SK-N-MC (cell line): ENCODE results near the gene C17orf75.

Source experiments
- DNase-seq: peaks from one replicate; pipeline ENCODE4 v3.0.0-alpha.2; 2011; ENCODE audit warnings: low read depth, low spot score
- H3K27ac ChIP-seq: fragments of 200-600 bp; sonication (generic); 2 replicates; pipeline ENCODE4 v1.5.1; 2016; ENCODE audit warnings: mixed run types
- H3K36me3 ChIP-seq: fragments of 200-600 bp; sonication (generic); 2 replicates; pipeline ENCODE4 v1.6.1; 2017; ENCODE audit warnings: antibody characterized with exemption, low read length, mixed read lengths; ENCODE audit not compliant: insufficient read depth
- H3K4me3 ChIP-seq: fragments of 200-600 bp; sonication (generic); 2 replicates; pipeline ENCODE4 v1.5.1; 2016
- H3K9ac ChIP-seq: fragments of 200-600 bp; sonication (generic); 2 replicates; pipeline ENCODE4 v1.8.0; 2017; ENCODE audit warnings: mixed run types, mixed read lengths; ENCODE audit not compliant: insufficient read length
- H3K9me3 ChIP-seq: fragments of 200-600 bp; sonication (generic); 2 replicates; pipeline ENCODE4 v1.6.1; 2017; ENCODE audit warnings: low read depth, mild to moderate bottlenecking, antibody characterized with exemption, low read length, moderate library complexity, mixed read lengths
- EZH2 ChIP-seq: fragments of 200-600 bp; sonication (generic); IDR thresholded peaks from one replicate; pipeline ENCODE4 v1.6.1; 2017; ENCODE audit warnings: antibody characterized with exemption
- FOXP2 ChIP-seq: optimal IDR thresholded peaks from 2 replicates; pipeline ENCODE3; 2011; ENCODE audit warnings: mild to moderate bottlenecking, moderate library complexity; ENCODE audit not compliant: insufficient read depth; ENCODE audit errors: extremely low read length, control extremely low read depth
- POLR2AphosphoS5 ChIP-seq: IDR thresholded peaks from 2 replicates; pipeline ENCODE4 v1.6.1; 2012; ENCODE audit warnings: mild to moderate bottlenecking, low read depth, low read length, borderline replicate concordance

C17orf75 gene

DNA sequence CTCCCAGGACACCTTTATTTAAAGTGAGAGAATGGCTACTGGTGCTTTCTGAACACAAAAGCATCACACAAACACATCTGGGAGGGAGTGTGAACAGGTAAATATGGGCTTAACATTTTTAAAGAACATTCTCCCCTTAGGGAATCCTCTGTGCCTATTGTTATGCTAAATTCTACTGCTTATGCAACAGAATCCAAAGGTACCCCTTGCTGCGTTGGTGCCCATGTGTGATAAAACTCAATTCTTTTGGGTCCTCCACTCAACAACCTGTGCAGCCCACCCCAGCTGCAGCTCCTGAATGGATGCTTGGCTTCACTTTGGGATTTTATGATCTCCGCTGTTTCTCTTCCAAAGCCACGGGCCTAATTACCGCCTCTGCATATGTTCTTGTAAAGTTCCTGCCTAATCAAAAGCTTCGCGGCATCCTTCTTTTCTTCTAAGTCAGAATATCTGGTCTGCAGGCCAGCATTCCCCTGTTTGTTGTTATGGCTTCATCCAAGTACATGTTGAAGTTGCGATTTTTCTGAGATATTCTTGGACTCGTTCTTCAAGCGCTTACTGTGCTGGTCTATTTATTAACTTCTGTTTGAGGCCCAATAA lies 52.4 kb downstream of the C17orf75 start:
- Histone ChIP-seq H3K9ac (no peak overlapping the region), H3K4me3 (no peak overlapping the region), H3K9me3 (no peaks in the 10 kb centered on the region), H3K27ac (no peak overlapping the region), H3K36me3 (no peaks in the 10 kb centered on the region)
- no peak for DNase-seq
- TF ChIP-seq POLR2AphosphoS5 (no peak), FOXP2 (no peak), EZH2 (no peak)

DNA sequence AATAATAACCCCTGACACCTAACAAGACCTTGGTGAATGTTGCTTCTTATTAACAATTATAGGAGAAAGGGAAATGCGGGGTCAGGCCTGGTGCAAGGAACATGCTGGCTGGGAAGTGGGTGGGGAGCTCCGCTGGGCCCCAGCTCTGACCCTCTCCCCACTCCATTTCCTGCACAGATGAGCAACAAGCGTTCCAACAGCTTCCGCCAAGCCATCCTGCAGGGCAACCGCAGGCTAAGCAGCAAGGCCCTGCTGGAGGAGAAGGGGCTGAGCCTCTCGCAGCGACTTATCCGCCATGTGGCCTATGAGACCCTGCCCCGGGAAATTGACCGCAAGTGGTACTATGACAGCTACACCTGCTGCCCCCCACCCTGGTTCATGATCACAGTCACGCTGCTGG lies 53.4 kb downstream of the C17orf75 start:
- H3K27ac ChIP-seq: no peak overlapping the region
- no peaks in the 10 kb centered on the region for H3K36me3 ChIP-seq
- DNase-seq: no peak
- TF ChIP-seq FOXP2: no peak
- no peak for TF ChIP-seq EZH2
- TF ChIP-seq POLR2AphosphoS5: no peak
- H3K9ac ChIP-seq: no peak overlapping the region
- no peak overlapping the region for H3K4me3 ChIP-seq
- H3K9me3 ChIP-seq: no peaks in the 10 kb centered on the region

DNA sequence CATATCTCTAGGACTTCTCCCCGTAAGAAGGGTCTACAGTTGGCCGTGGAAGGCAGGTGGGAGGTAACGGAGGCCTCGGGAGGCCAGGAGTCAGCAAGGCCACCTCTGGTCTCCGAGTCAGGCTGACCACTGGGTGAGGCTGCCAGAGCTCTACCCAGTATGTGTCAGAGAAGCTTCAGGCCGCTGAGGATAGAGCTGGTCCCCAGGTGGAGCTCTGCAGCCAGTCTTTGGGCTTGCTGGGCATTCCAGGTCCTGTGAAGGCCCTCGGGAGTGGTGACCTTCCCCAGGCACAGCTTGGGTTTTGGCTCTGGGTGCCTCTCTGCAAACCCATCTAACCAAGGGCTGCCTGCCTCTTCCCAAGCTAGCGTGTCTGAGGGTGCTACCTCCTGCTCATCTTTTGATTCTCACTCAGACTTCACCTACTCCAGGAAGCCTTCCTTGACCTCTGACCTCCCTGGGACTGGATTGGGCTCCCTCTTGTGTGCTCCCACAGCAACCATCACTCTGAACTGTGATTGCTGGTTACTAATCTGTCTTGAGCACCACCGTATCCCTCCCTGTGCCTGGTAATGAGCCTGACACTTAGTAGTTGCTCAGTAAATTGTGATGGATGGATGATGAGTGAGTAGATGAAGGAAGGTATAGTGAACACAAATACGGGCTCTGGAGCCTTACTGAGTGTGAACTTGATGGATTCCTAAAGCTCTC lies 54.0 kb downstream of the C17orf75 start:
- H3K36me3 ChIP-seq: no peaks in the 10 kb centered on the region
- H3K9me3 ChIP-seq: no peaks in the 10 kb centered on the region
- DNase-seq: no peak
- no peak overlapping the region for H3K4me3 ChIP-seq
- H3K27ac ChIP-seq: no peak overlapping the region
- TF ChIP-seq EZH2: no peak
- no peak for TF ChIP-seq POLR2AphosphoS5
- no peak for TF ChIP-seq FOXP2
- no peak overlapping the region for H3K9ac ChIP-seq

DNA sequence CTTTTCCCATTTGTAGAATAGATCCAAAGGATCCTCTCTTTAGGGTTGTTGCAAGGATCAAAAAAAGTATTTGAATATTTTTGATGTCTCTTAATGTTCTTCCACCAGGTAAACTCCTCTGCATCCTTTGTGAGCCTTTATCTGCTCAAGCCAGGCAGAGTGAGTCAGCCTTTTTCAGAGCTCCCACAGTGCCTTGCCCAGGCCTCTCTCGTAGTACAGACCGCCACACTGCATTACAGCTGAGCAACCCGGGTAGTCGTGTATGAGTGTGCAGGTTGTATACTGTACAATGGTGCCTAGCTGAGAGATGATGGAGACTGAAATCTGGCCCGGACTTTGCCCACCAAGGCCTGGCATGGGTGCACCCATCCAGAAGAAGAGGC lies 55.5 kb downstream of the C17orf75 start:
- no peaks in the 10 kb centered on the region for H3K9me3 ChIP-seq
- no peak overlapping the region for H3K27ac ChIP-seq
- no peak overlapping the region for H3K9ac ChIP-seq
- DNase-seq: no peak
- no peak overlapping the region for H3K4me3 ChIP-seq
- TF ChIP-seq FOXP2: no peak
- no peak for TF ChIP-seq EZH2
- no peak for TF ChIP-seq POLR2AphosphoS5
- H3K36me3 ChIP-seq: no peaks in the 10 kb centered on the region

DNA sequence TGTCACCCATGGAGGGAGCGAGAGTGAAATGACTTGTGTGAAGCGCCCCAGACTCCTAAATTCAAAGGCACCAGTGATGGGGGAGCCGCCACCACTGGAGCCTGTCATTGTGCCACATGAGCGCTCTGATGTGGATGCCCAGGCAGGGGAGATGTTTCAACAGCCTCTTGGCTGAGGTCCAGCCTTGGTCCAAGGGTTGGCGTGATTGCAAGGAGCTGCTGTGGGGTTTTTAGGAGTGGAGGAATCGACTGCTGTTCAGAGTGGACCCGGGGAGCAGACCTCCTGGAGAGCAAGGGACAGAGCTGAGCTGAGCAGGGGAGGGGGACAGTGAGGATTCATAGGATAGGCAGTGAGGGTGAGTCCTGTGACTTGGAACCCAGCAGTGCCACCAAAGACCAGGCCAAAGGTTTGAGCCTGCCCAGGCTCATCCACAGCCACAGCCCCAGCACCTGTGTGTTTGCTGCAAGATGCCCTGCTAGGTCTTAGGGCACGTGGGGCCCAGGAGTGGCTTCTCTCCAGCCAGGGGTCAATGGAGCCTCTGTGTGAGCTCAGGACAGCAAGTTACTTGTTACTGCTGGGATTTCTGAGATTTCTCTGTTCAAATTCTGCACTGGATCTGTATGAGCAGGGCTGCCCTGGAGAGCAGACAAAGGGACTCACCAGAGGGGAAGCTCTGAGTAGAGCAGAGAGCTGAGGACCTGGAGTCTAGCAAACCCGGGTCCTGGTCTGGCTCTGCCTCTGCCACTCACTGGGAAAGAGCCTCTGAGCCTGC lies 56.0 kb downstream of the C17orf75 start:
- no peak overlapping the region for H3K9ac ChIP-seq
- H3K4me3 ChIP-seq: no peak overlapping the region
- TF ChIP-seq FOXP2 (no peak), POLR2AphosphoS5 (no peak), EZH2 (no peak)
- H3K36me3 ChIP-seq: no peaks in the 10 kb centered on the region
- no peak for DNase-seq
- no peaks in the 10 kb centered on the region for H3K9me3 ChIP-seq
- no peak overlapping the region for H3K27ac ChIP-seq

DNA sequence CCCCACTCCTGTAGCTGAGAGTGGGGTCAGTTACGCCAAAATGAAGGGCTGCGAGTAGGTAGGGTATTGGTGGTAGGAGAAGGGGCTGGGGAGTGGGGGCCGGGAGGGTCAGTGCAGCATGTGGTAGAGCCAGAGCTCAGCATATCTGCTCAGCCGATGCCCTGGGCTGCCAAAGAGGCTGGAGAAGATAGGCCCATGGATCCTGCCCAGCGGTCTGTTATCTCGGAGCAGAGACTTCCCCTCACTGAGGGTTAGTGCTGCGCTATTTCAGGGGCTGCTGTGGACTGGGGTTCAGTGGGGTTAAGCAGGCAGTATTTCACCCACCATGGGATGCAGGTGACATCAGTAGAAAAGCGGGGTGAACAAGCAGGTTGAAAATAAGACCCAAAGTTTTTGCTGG lies 56.7 kb downstream of the C17orf75 start:
- no peak overlapping the region for H3K4me3 ChIP-seq
- H3K36me3 ChIP-seq: no peaks in the 10 kb centered on the region
- TF ChIP-seq FOXP2 (no peak), POLR2AphosphoS5 (no peak), EZH2 (no peak)
- no peaks in the 10 kb centered on the region for H3K9me3 ChIP-seq
- no peak overlapping the region for H3K27ac ChIP-seq
- no peak overlapping the region for H3K9ac ChIP-seq
- no peak for DNase-seq

DNA sequence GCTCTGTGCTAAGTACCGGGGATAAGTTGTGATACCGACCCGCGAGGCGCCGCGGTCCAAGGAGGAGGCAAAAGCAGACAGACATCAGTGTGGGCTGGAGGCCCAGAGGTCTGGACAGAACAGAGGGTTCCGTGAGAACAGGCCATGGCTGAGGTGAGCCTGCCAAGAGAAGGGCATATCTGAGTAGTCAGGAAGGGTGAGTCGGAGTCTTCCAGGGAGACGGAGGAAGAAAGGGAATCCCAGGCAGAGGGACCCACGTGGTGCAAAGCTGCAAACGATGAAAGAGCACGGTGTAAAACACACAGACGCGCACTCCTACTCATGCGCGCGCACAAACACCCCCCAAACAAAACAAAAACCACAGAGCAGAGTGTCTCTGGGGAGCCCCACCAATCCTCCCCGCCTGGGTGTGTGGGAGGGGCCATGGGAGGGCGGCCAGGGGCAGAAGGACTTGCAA lies 58.2 kb downstream of the C17orf75 start:
- Histone ChIP-seq H3K9me3 (no peaks in the 10 kb centered on the region), H3K36me3 (no peaks in the 10 kb centered on the region), H3K9ac (no peak overlapping the region), H3K27ac (no peak overlapping the region), H3K4me3 (no peak overlapping the region)
- DNase-seq: no peak
- no peak for TF ChIP-seq FOXP2
- TF ChIP-seq EZH2: no peak
- TF ChIP-seq POLR2AphosphoS5: no peak

DNA sequence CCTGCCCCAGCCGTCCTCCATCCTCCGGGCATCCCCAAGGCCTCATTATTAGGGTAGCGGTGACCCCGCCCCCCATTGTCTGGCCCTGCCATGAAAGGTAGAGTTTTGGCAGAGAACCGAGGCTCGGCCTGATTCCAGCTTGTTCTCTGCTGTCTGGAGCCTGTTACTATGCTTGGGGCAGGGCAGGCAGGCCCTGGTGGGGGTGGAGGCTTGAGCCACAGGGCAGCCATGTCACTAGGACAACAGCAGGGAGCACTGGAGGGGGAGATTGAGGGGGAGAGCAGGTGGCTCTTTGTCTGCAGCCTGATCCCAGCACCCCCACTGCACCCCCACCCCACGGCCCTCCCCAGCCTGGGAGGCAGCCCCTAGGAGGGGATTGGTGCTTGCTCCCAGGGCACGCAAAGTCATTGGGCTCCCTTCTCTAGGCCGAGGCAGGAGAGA lies 60.9 kb downstream of the C17orf75 start:
- no peaks in the 10 kb centered on the region for H3K9me3 ChIP-seq
- no peak overlapping the region for H3K27ac ChIP-seq
- TF ChIP-seq POLR2AphosphoS5 (no peak), EZH2 (no peak), FOXP2 (no peak)
- DNase-seq: no peak
- no peak overlapping the region for H3K4me3 ChIP-seq
- no peaks in the 10 kb centered on the region for H3K36me3 ChIP-seq
- H3K9ac ChIP-seq: no peak overlapping the region
